ENCODE data around the gene ARFGAP3. TPM values are rescaled to one million over a fixed set of nuclear protein-coding genes. Genes with fewer than 3 reads are reported as not detected.

The ARFGAP3 gene
- total RNA-seq, 1 donor from 2014 or later, result 29.3 TPM

- peaks cover 3% of the 10 kb centered on the region for H3K36me3 Mint-ChIP-seq
- DNase-seq (ENCODE audit: extremely low spot score, unreplicated experiment), result no peak
- H3K27me3 Mint-ChIP-seq, result no peaks in the 10 kb centered on the region
- TF ChIP-seq CTCF (conservative IDR thresholded peaks at IDR 0.05), result peak; percentile 54
- no peaks in the 10 kb centered on the region for H3K9me3 Mint-ChIP-seq
- no peak overlapping the region for H3K4me3 Mint-ChIP-seq
- H3K27ac Mint-ChIP-seq, result no peak overlapping the region
- H3K4me1 Mint-ChIP-seq (ENCODE audit: unreplicated experiment), result peaks cover 8% of the 10 kb centered on the region
These were observed 44.9 kb upstream of the ARFGAP3 start for GRCh38 chr22:42901790-42902508.

DNA sequence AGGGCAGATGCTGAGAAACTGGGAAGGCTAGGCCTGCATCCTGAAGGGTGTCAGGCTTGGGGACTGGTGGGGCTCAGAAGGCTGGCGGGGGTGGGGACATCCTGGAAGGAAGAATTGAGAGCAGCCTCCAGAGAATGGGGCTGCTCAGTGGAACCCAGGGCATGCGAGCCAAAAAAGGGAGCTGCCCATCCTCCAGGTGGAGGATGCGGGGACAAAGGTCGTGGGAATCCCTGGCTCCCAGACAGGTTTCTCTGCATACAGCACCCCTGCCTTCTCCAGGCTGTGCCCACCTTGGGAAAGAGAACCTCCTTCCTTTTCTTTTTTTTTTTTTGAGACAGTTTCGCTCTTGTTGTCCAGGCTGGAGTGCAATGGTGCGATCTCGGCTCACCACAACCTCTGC is 40.9 kb upstream of the ARFGAP3 start:
- TF ChIP-seq CTCF (conservative IDR thresholded peaks at IDR 0.05), result no peak
- Mint-ChIP-seq H3K4me1 (ENCODE audit: unreplicated experiment) (no peaks in the 10 kb centered on the region), H3K9me3 (no peaks in the 10 kb centered on the region), H3K27me3 (no peaks in the 10 kb centered on the region), H3K4me3 (no peak overlapping the region), H3K27ac (no peak overlapping the region), H3K36me3 (peaks cover 3% of the 10 kb centered on the region)
- DNase-seq (ENCODE audit: extremely low spot score, unreplicated experiment), result no peak

DNA sequence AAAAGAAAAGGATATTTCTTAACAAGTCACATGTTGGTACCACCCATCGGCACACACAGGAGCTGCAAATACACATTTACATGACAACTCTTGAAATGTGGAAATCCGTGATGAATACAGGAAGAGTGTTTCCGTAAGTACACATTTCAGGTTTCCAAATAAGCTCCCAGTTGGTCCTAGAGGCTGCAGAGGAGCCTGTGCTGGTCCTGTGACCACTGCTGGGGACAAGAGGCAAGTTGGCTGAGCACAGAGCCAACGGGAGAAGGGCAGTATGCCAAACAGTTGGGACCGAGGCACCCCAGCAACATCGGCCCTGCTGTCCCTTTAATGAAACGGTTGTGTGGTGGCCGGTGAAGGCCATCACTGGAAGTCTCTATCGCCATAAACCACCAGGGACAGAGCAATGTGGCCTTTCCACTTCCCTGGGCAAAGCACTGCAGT is 38.5 kb upstream of the ARFGAP3 start:
- no peaks in the 10 kb centered on the region for H3K27me3 Mint-ChIP-seq
- no peaks in the 10 kb centered on the region for H3K9me3 Mint-ChIP-seq
- no peak for DNase-seq (ENCODE audit: extremely low spot score, unreplicated experiment)
- H3K27ac Mint-ChIP-seq, result no peak overlapping the region
- peaks cover 3% of the 10 kb centered on the region for H3K36me3 Mint-ChIP-seq
- no peaks in the 10 kb centered on the region for H3K4me1 Mint-ChIP-seq (ENCODE audit: unreplicated experiment)
- TF ChIP-seq CTCF (conservative IDR thresholded peaks at IDR 0.05), result no peak
- H3K4me3 Mint-ChIP-seq, result no peak overlapping the region

- Mint-ChIP-seq H3K27ac (no peak overlapping the region), H3K36me3 (peaks cover 3% of the 10 kb centered on the region), H3K9me3 (no peaks in the 10 kb centered on the region), H3K4me1 (ENCODE audit: unreplicated experiment) (no peaks in the 10 kb centered on the region), H3K27me3 (no peaks in the 10 kb centered on the region), H3K4me3 (no peak overlapping the region)
- no peak for DNase-seq (ENCODE audit: extremely low spot score, unreplicated experiment)
- TF ChIP-seq CTCF (conservative IDR thresholded peaks at IDR 0.05), result no peak
These were observed 38.0 kb upstream of the ARFGAP3 start for GRCh38 chr22:42895087-42895486.

DNA sequence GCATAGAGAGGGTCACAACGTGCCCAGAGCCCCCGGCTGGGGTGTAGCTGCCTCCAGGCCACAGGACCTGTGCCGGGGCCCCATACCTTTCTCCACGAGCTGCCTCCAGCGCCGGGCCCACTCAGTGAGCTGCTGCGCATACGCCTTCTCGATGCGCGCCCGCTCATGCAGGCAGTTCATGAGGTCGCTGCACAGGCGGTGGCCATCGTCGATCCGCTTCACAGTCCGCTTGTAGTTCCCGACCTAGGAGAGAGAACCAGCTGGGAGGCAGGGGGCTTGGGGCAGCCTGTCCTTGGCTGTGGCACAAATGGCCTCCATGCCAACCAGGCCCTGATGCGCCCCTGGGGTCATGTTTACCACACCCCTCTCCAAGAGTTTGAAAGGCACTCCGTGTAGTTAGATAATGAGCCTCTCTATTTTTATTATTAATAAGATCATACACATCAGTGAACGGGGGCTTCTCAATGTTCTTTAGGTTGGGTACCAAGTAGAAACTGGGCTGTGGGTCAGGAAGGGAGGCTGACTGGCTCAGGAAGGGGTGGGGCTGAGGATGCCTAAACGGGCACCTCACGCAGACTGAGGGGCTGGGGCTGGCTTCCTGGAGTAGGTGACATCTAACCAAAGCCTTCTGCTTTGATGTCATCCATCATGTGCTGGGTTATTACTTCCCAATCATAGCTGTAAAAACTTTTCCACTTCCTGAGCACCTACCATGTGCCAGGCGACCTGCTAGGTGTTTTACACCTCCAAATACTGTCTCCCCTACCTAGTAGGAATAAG is 36.5 kb upstream of the ARFGAP3 start:
- Mint-ChIP-seq H3K27ac (no peak overlapping the region), H3K36me3 (peaks cover 7% of the 10 kb centered on the region), H3K9me3 (no peaks in the 10 kb centered on the region), H3K27me3 (no peaks in the 10 kb centered on the region), H3K4me3 (no peak overlapping the region), H3K4me1 (ENCODE audit: unreplicated experiment) (no peaks in the 10 kb centered on the region)
- TF ChIP-seq CTCF (conservative IDR thresholded peaks at IDR 0.05), result no peak
- DNase-seq (ENCODE audit: extremely low spot score, unreplicated experiment), result no peak

Data from type B pancreatic cell (in vitro differentiated cells).